GM19395 (cell line): ENCODE results near the gene ABHD12B.
"Not testable (repeated sequence)": the region's sequence is repeated elsewhere in the genome, so short reads cannot be mapped to it uniquely, and the experiment has no call there.

Experiments used
- ATAC-seq: cut with Tn5 transposase; IDR thresholded peaks from one replicate; pipeline ENCODE4 v1.9.1; 2021; ENCODE audit warnings: mild to moderate bottlenecking, moderate library complexity; ENCODE audit not compliant: unreplicated experiment

ABHD12B gene

GRCh38 chr14:50932592-50933495, 61.0 kb downstream of the ABHD12B start:
- ATAC-seq: no peak

GRCh38 chr14:50935126-50936015, 63.5 kb downstream of the ABHD12B start:
- no peak for ATAC-seq

- ATAC-seq: no peak
These were observed 64.1 kb downstream of the ABHD12B start for GRCh38 chr14:50936016-50936340.

GRCh38 chr14:50936882-50937281, 65.0 kb downstream of the ABHD12B start:
- ATAC-seq: no peak

GRCh38 chr14:50937325-50937724, 65.5 kb downstream of the ABHD12B start:
- ATAC-seq: no peak

- ATAC-seq: no peak
These were observed 65.9 kb downstream of the ABHD12B start for GRCh38 chr14:50937800-50938199.

GRCh38 chr14:50941151-50941550, 69.3 kb downstream of the ABHD12B start:
- ATAC-seq: no peak

- ATAC-seq: not testable (repeated sequence)
These were observed 69.8 kb downstream of the ABHD12B start for GRCh38 chr14:50941638-50942037.

GRCh38 chr14:50943261-50943942, 71.5 kb downstream of the ABHD12B start:
- ATAC-seq: no peak

GRCh38 chr14:50943943-50944646, 72.2 kb downstream of the ABHD12B start, which contains the start of gene PYGL:
Gene PYGL (minus strand): TSS chr14:50944483. CDS start chr14:50944403, 80 bp downstream.
- peak; percentile 65 for ATAC-seq

GRCh38 chr14:50944647-50945413, 73.0 kb downstream of the ABHD12B start:
- ATAC-seq: peak; percentile 30

GRCh38 chr14:50946234-50946935, 74.5 kb downstream of the ABHD12B start:
- ATAC-seq: no peak

GRCh38 chr14:50947446-50947845, 75.6 kb downstream of the ABHD12B start:
- no peak for ATAC-seq

- no peak for ATAC-seq
These were observed 76.4 kb downstream of the ABHD12B start for GRCh38 chr14:50948205-50948604.

- no peak for ATAC-seq
These were observed 79.2 kb downstream of the ABHD12B start for GRCh38 chr14:50951032-50951431.

GRCh38 chr14:50953502-50953901, 81.6 kb downstream of the ABHD12B start:
- ATAC-seq: no peak
